ENCODE results near the gene GNAI1. TPM values are rescaled to one million over a fixed set of nuclear protein-coding genes. Genes with fewer than 3 reads are reported as not detected.

GNAI1 gene
- total RNA-seq, 1 donor from 2014 or later: 25.6 TPM

DNA sequence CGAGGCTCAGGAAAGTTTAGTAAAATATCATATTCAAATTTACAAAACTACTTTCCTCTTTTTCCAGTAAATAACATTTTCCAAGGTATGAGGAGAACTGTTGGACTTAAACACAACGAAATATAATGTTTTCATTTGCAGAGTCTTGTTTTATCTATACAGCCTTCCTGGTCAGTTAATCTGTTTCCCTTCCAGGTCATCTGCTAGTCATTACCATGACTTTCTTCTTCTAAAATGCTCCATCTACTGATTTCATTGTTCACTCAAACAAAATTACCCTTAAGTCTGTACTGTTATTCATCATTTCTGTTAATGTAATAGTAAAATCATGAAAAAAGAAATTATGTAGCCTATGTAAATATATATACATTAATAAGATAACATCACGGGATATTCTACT, 69.8 kb downstream of the GNAI1 start:
- no peaks in the 10 kb centered on the region for H3K27me3 ChIP-seq (ENCODE audit: control insufficient read depth in 3 of 3, insufficient read depth in 3 of 3, low read length in 3 of 3)
- peaks cover 0 to 4% (median 0%) of the 10 kb centered on the region in 3 donors for H3K36me3 ChIP-seq (ENCODE audit: control insufficient read depth in 3 of 3, insufficient read depth in 3 of 3, low read length in 3 of 3)
- H3K4me3 ChIP-seq (ENCODE audit: low read length in 3 of 3): no peak overlapping the region
- no peaks in the 10 kb centered on the region for H3K4me1 ChIP-seq (ENCODE audit: control insufficient read depth in 3 of 3, insufficient read depth in 3 of 3, low read length in 3 of 3)
- H3K9ac ChIP-seq (ENCODE audit: low read depth in 1 of 3, low read length in 3 of 3): no peak overlapping the region
- H3K9me3 ChIP-seq (ENCODE audit: control insufficient read depth in 3 of 3, low read length in 3 of 3): no peaks in the 10 kb centered on the region
- no peak overlapping the region for H3K27ac ChIP-seq (ENCODE audit: low read depth, low read length)

DNA sequence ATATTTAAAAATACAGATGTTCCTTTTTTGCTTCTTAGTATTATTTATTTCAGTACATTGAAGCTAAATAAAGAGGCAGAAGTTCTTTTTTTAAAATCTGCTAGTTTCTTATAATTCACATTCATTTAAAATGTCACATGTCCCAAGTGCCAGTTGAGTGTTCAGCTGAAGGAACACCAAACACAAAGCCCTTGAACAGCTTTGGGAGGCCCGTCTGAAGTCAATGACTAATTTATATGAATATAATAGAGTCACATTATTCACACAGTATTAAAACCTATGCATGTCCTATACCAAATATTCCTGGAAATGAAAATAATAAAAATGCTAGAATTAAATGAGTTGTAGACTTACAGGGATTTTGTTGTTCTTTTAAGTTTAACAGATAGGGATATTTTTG, 70.3 kb downstream of the GNAI1 start:
- no peaks in the 10 kb centered on the region for H3K27me3 ChIP-seq (ENCODE audit: control insufficient read depth in 3 of 3, insufficient read depth in 3 of 3, low read length in 3 of 3)
- H3K36me3 ChIP-seq (ENCODE audit: control insufficient read depth in 3 of 3, insufficient read depth in 3 of 3, low read length in 3 of 3): peaks cover 0 to 4% (median 0%) of the 10 kb centered on the region in 3 donors
- H3K9ac ChIP-seq (ENCODE audit: low read depth in 1 of 3, low read length in 3 of 3): no peak overlapping the region
- H3K9me3 ChIP-seq (ENCODE audit: control insufficient read depth in 3 of 3, low read length in 3 of 3): no peaks in the 10 kb centered on the region
- no peak overlapping the region for H3K27ac ChIP-seq (ENCODE audit: low read depth, low read length)
- no peak overlapping the region for H3K4me3 ChIP-seq (ENCODE audit: low read length in 3 of 3)
- no peaks in the 10 kb centered on the region for H3K4me1 ChIP-seq (ENCODE audit: control insufficient read depth in 3 of 3, insufficient read depth in 3 of 3, low read length in 3 of 3)

DNA sequence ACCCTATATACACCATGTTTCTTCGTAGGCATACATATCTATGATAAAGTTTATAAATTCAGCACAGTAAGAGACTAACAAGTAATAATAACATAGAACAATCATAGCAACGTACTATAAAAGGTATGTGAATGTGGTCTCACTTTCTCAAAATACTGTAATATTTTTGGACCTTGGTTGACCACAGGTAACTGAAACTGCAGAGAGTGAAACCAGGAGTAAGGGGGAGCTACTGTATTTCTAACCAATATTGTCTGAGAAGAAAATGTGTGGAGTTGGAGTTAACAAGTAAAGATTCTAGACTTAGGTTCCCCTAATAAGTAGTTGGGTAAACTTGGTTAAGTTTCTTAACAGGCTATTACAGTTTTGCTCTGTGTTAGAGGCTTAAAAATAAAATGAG, 72.1 kb downstream of the GNAI1 start:
- Histone ChIP-seq H3K4me3 (ENCODE audit: low read length in 3 of 3) (no peak overlapping the region), H3K9me3 (ENCODE audit: control insufficient read depth in 3 of 3, low read length in 3 of 3) (no peaks in the 10 kb centered on the region), H3K4me1 (ENCODE audit: control insufficient read depth in 3 of 3, insufficient read depth in 3 of 3, low read length in 3 of 3) (no peaks in the 10 kb centered on the region), H3K27ac (ENCODE audit: low read depth, low read length) (no peak overlapping the region), H3K36me3 (ENCODE audit: control insufficient read depth in 3 of 3, insufficient read depth in 3 of 3, low read length in 3 of 3) (no peaks in the 10 kb centered on the region), H3K27me3 (ENCODE audit: control insufficient read depth in 3 of 3, insufficient read depth in 3 of 3, low read length in 3 of 3) (no peaks in the 10 kb centered on the region), H3K9ac (ENCODE audit: low read depth in 1 of 3, low read length in 3 of 3) (no peak overlapping the region)

DNA sequence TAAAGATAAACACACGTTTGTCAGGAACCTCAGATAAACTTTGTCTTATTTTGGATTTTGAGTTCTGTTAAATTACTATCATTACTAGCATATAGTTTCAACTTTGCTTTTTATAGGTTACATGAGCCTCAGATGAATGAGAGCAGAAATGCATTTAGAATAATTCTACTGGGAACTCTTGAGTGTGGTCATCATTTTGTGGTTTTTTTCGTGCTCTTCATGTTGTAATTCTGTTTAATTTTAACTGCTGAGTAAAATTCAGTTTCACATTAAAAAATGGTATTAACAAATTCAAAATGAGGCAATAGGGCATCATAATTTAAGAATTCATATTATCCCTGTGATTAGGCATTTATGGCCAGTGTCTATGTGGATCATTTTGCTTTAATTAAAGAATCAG, 72.9 kb downstream of the GNAI1 start:
- H3K27me3 ChIP-seq (ENCODE audit: control insufficient read depth in 3 of 3, insufficient read depth in 3 of 3, low read length in 3 of 3): no peaks in the 10 kb centered on the region
- no peak overlapping the region for H3K9ac ChIP-seq (ENCODE audit: low read depth in 1 of 3, low read length in 3 of 3)
- H3K36me3 ChIP-seq (ENCODE audit: control insufficient read depth in 3 of 3, insufficient read depth in 3 of 3, low read length in 3 of 3): no peaks in the 10 kb centered on the region
- H3K4me1 ChIP-seq (ENCODE audit: control insufficient read depth in 3 of 3, insufficient read depth in 3 of 3, low read length in 3 of 3): no peaks in the 10 kb centered on the region
- H3K4me3 ChIP-seq (ENCODE audit: low read length in 3 of 3): no peak overlapping the region
- H3K27ac ChIP-seq (ENCODE audit: low read depth, low read length): no peak overlapping the region
- H3K9me3 ChIP-seq (ENCODE audit: control insufficient read depth in 3 of 3, low read length in 3 of 3): no peaks in the 10 kb centered on the region

DNA sequence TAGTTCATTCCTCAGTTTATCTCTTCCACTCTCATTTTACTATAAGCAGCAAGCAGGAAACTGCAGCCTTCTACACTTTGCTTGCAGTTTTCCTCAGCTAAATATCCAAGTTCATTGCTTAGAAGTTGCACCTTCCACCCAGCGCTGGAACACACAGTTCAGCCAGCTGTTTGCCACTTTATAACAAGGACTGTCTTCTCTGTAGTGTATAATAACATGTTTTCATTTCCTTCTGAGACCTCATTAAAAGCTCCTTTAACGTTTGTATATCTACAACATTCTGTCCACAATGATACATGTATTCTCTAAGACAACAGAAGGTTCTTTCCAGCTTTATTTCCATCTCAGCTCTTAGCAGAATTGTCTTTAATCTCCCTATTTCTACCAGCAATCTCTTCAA, 74.1 kb downstream of the GNAI1 start:
- H3K4me3 ChIP-seq (ENCODE audit: low read length in 3 of 3): no peak overlapping the region
- no peak overlapping the region for H3K9ac ChIP-seq (ENCODE audit: low read depth in 1 of 3, low read length in 3 of 3)
- no peaks in the 10 kb centered on the region for H3K36me3 ChIP-seq (ENCODE audit: control insufficient read depth in 3 of 3, insufficient read depth in 3 of 3, low read length in 3 of 3)
- no peak overlapping the region for H3K27ac ChIP-seq (ENCODE audit: low read depth, low read length)
- no peaks in the 10 kb centered on the region for H3K4me1 ChIP-seq (ENCODE audit: control insufficient read depth in 3 of 3, insufficient read depth in 3 of 3, low read length in 3 of 3)
- H3K27me3 ChIP-seq (ENCODE audit: control insufficient read depth in 3 of 3, insufficient read depth in 3 of 3, low read length in 3 of 3): no peaks in the 10 kb centered on the region
- H3K9me3 ChIP-seq (ENCODE audit: control insufficient read depth in 3 of 3, low read length in 3 of 3): no peaks in the 10 kb centered on the region

DNA sequence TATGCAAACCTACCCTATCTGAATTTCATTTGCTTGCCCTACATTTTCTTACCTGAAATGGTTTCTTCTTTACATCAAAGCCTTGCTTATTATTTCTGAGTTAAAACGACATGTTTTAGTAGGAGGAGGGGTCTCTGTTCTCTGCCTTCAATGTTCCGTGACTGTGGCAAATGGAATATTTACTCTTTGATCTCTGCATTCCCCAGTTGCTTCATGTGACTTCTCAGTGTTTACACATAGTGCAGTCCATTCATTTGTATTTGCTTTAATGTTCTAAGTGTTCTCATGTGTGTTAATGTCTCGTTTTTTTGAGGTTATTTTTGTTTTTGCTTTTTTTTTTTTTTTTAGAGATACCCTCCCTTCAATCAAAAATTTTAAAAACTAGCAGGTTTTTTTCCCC, 75.8 kb downstream of the GNAI1 start:
- H3K27ac ChIP-seq (ENCODE audit: low read depth, low read length): no peak overlapping the region
- no peaks in the 10 kb centered on the region for H3K9me3 ChIP-seq (ENCODE audit: control insufficient read depth in 3 of 3, low read length in 3 of 3)
- H3K9ac ChIP-seq (ENCODE audit: low read depth in 1 of 3, low read length in 3 of 3): no peak overlapping the region
- H3K4me3 ChIP-seq (ENCODE audit: low read length in 3 of 3): no peak overlapping the region
- no peaks in the 10 kb centered on the region for H3K27me3 ChIP-seq (ENCODE audit: control insufficient read depth in 3 of 3, insufficient read depth in 3 of 3, low read length in 3 of 3)
- H3K4me1 ChIP-seq (ENCODE audit: control insufficient read depth in 3 of 3, insufficient read depth in 3 of 3, low read length in 3 of 3): no peaks in the 10 kb centered on the region
- peaks cover 0 to 7% (median 0%) of the 10 kb centered on the region in 3 donors for H3K36me3 ChIP-seq (ENCODE audit: control insufficient read depth in 3 of 3, insufficient read depth in 3 of 3, low read length in 3 of 3)

- no peaks in the 10 kb centered on the region for H3K9me3 ChIP-seq (ENCODE audit: control insufficient read depth in 3 of 3, low read length in 3 of 3)
- H3K36me3 ChIP-seq (ENCODE audit: control insufficient read depth in 3 of 3, insufficient read depth in 3 of 3, low read length in 3 of 3): peaks cover 0 to 12% (median 0%) of the 10 kb centered on the region in 3 donors
These were observed 79.2 kb downstream of the GNAI1 start for GRCh38 chr7:80213814-80214213.

GRCh38 chr7:80215734-80216133, 81.1 kb downstream of the GNAI1 start:
- Histone ChIP-seq H3K9me3 (ENCODE audit: control insufficient read depth in 3 of 3, low read length in 3 of 3) (no peaks in the 10 kb centered on the region), H3K4me3 (ENCODE audit: low read length in 3 of 3) (no peak overlapping the region), H3K9ac (ENCODE audit: low read depth in 1 of 3, low read length in 3 of 3) (no peak overlapping the region), H3K27me3 (ENCODE audit: control insufficient read depth in 3 of 3, insufficient read depth in 3 of 3, low read length in 3 of 3) (no peaks in the 10 kb centered on the region), H3K4me1 (ENCODE audit: control insufficient read depth in 3 of 3, insufficient read depth in 3 of 3, low read length in 3 of 3) (no peaks in the 10 kb centered on the region), H3K36me3 (ENCODE audit: control insufficient read depth in 3 of 3, insufficient read depth in 3 of 3, low read length in 3 of 3) (peaks cover 0 to 12% (median 0%) of the 10 kb centered on the region in 3 donors), H3K27ac (ENCODE audit: low read depth, low read length) (no peak overlapping the region)

More at GRCh38 chr7:80213814-80214213, 79.2 kb downstream of the GNAI1 start:
- Histone ChIP-seq H3K27me3 (ENCODE audit: control insufficient read depth in 3 of 3, insufficient read depth in 3 of 3, low read length in 3 of 3) (no peaks in the 10 kb centered on the region), H3K9ac (ENCODE audit: low read depth in 1 of 3, low read length in 3 of 3) (no peak overlapping the region), H3K4me3 (ENCODE audit: low read length in 3 of 3) (no peak overlapping the region), H3K4me1 (ENCODE audit: control insufficient read depth in 3 of 3, insufficient read depth in 3 of 3, low read length in 3 of 3) (no peaks in the 10 kb centered on the region), H3K27ac (ENCODE audit: low read depth, low read length) (no peak overlapping the region)

DNA sequence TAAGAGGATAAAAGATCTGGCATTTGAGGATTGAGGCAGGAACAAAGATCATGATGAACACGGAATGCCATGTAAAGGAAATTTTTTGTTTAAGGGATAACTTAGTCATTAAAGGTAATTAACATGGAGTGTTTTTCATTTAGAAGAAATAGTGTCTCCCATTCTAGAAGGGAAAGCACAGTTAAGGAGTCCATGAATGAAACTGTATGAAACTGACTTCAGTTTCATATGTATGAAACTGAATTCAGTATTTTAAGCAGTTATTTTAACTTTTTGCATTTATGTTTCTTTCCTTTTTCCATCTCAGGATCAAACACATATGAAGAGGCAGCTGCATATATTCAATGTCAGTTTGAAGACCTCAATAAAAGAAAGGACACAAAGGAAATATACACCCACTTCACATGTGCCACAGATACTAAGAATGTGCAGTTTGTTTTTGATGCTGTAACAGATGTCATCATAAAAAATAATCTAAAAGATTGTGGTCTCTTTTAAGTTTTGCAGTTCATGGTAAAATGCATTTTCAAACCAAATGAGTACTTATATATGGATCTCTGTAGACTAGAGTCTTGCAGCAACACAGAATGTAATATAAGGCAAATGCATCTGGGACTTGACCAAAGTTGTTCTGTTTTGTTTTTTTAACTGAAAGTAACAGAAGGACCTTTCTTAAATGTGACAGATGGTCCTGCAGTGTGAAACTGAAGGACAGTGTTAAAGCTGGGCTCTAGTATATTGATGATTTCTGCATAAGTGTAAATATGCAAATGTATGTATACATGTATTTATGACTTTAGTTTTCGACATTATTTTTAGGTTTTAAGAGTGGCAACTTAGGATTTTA, 82.6 kb downstream of the GNAI1 start:
- peaks cover 0 to 12% (median 0%) of the 10 kb centered on the region in 3 donors for H3K36me3 ChIP-seq (ENCODE audit: control insufficient read depth in 3 of 3, insufficient read depth in 3 of 3, low read length in 3 of 3)
- H3K4me1 ChIP-seq (ENCODE audit: control insufficient read depth in 3 of 3, insufficient read depth in 3 of 3, low read length in 3 of 3): no peaks in the 10 kb centered on the region
- no peak overlapping the region for H3K27ac ChIP-seq (ENCODE audit: low read depth, low read length)

GRCh38 chr7:80218723-80219122, 84.1 kb downstream of the GNAI1 start:
- H3K27me3 ChIP-seq (ENCODE audit: control insufficient read depth in 3 of 3, insufficient read depth in 3 of 3, low read length in 3 of 3): no peaks in the 10 kb centered on the region

More for the DNA sequence above, 82.6 kb downstream of the GNAI1 start:
- no peaks in the 10 kb centered on the region for H3K9me3 ChIP-seq (ENCODE audit: control insufficient read depth in 3 of 3, low read length in 3 of 3)
- no peaks in the 10 kb centered on the region for H3K27me3 ChIP-seq (ENCODE audit: control insufficient read depth in 3 of 3, insufficient read depth in 3 of 3, low read length in 3 of 3)
- H3K4me3 ChIP-seq (ENCODE audit: low read length in 3 of 3): no peak overlapping the region
- H3K9ac ChIP-seq (ENCODE audit: low read depth in 1 of 3, low read length in 3 of 3): no peak overlapping the region

More at GRCh38 chr7:80218723-80219122, 84.1 kb downstream of the GNAI1 start:
- Histone ChIP-seq H3K9ac (ENCODE audit: low read depth in 1 of 3, low read length in 3 of 3) (no peak overlapping the region), H3K36me3 (ENCODE audit: control insufficient read depth in 3 of 3, insufficient read depth in 3 of 3, low read length in 3 of 3) (peaks cover 0 to 12% (median 0%) of the 10 kb centered on the region in 3 donors), H3K9me3 (ENCODE audit: control insufficient read depth in 3 of 3, low read length in 3 of 3) (no peaks in the 10 kb centered on the region), H3K4me3 (ENCODE audit: low read length in 3 of 3) (no peak overlapping the region), H3K4me1 (ENCODE audit: control insufficient read depth in 3 of 3, insufficient read depth in 3 of 3, low read length in 3 of 3) (no peaks in the 10 kb centered on the region), H3K27ac (ENCODE audit: low read depth, low read length) (no peak overlapping the region)
